GM18520 (cell line): ENCODE measurements around the gene USP6NL.
"Not testable (repeated sequence)": the region's sequence is repeated elsewhere in the genome, so short reads cannot be mapped to it uniquely, and the experiment has no call there.

Experiments
- ATAC-seq: cut with Tn5 transposase; IDR thresholded peaks from one replicate; pipeline ENCODE4 v1.9.1; 2021; ENCODE audit not compliant: unreplicated experiment

USP6NL gene

DNA sequence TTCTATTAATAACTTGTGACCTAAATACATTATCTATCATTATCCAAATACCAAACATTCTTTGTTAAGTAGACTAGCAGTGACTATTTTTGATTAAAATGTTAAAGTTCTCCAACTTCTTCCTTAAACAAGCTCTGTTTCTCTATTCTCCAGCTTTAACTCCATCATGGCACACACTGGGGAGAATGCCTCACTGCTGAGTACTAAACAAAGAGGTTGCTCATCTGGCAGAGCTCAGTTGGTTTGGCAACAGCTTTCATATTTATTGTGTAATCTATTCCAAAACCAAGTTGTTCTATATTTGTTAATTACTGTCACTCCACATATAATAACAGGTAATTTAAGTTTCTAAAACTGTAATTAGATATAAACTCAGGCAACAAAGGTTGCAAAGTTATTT is 89.6 kb downstream of the USP6NL start:
- ATAC-seq: no peak

DNA sequence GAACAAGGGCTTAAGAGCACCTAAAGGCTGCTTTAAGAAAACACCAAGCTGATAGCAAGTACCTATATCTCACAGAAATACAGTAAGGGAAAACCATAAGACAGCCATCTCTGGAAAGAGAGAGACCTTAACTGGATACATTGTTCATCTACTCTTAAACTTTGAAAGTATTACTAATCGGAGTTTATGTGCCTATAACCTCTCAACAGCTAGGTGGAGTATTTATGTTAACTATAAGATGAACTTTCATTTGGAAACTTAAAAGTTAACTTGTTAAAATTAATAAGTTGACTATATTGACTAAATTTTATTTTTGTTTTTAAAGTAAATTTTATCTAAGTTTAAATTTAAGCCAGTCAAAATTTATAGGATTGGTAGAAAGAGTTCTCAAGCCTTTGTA is 90.6 kb downstream of the USP6NL start:
- no peak for ATAC-seq

DNA sequence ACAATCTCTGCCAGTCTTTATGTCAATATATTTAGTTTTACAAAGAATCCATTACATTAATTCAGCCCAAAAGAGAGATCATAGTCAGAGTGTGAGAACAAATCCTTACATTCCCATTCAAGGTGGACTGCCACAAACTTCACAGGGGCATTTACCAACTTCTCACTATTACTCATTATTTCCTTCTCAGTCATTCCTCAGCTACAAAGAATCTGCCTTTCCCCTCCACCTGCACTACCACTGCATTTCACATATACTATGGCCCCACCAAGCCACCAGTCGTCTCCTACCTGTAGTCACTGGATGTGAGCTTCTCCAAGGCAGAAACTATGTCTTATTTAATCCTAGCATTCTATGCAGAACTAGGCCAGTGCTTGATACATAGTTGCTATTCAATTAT is 94.3 kb downstream of the USP6NL start:
- ATAC-seq: peak; percentile 29

DNA sequence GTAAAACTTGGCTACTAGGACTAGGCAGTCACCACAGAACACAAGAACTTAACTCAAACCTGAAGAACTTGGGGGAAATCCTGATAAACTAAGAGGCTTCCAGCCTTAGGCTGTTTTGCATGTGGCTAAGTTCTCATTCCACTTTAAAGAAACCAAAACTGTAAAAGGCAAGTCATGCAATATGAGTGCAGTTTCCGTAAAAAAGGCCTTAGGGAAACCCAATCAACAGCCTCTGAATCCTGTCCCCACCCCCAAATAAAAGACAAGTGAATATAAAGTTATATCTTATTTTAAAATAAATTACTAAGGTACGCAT is 95.1 kb downstream of the USP6NL start:
- peak; percentile 66 for ATAC-seq

DNA sequence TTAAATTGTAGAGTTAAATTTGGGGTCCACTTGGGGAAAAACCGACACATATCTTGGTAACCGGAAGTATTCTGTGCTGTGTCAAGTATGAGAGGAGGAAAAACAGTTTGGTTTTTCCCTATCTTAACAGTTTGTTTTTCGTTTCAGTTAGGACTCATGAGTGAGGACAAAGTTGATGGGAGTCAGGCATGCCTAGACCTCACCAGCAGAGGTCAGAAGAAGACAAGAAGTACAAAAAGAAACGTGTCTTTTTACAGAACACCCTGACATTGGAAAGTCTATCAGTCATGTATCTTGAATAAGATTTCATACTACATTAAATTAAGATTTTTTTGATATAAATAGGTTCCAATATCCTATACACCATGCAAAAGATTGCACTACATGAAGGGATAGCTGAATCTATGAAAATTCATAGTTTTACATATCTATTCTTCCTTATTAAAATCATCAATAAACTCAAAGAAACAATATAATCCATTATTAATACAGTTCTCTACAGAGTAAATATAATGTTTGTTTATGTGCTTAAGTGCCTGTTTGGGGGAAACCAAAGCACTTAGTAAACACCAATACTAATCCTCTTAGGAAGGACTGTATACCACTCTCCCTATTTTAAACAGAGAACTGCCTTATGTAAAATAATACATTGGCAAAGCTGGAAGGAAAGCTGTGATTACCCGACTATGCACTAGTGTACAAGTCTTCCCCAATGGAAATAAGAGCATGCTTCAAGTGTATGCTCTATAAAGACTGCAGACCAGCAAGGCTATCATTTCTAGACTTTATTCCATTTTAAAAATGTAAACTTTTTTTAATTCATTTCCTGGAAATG is 95.6 kb downstream of the USP6NL start:
- ATAC-seq: peak; percentile 40

DNA sequence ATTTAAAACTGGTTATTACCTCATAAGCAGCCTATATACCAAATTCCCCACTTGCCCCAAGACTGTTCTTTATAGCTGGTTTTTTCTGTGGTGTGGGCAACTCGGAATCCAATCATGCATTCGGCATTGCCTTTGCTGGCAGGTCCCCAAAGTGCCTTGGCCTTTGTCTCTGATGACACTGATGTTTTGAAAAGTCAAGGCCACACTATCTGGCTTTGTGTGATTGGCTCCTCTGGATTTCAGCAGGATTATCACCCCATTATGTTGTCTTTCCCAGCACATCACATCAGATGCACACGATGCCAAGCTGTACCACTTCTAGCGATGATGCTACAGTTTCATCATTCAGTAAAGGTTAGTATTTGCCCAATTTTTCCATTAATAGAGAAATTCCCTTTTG is 97.7 kb downstream of the USP6NL start:
- no peak for ATAC-seq

DNA sequence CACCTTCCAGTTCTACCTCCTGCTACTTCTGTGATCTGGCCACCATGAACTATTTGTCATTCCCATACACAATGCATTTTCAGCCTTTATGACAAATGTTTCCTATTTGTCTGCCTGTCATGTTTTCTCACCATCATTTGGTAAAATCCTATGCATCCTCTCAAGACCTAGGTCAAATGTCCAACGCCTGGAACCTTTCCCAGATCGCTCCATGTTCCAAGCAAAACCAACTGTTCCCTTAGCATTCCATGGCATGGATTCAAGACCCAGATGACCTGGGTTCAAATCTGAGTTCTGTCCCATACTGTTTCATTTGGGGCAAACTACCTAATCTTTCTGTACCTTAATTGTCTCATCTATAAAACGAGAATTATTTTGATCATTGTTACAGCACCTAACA is 98.9 kb downstream of the USP6NL start:
- no peak for ATAC-seq

DNA sequence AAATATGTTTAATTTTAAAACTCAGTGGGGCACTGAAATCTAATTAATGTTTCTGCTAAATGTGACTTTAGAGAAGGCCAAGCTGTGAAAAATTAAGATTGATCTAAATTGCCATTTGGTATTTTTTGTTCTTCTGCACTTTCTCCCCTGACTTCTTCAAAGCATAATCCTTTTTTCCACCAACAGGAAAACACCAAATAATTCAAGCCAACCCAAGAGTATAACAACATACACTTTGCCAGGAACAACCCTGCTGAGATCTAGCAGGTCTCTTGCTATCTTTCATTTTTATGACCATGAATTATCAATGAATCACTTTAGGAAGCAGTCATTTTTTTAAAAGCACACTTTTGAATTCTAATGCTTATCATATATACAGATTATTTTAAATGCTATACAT is 100.1 kb downstream of the USP6NL start:
- no peak for ATAC-seq

DNA sequence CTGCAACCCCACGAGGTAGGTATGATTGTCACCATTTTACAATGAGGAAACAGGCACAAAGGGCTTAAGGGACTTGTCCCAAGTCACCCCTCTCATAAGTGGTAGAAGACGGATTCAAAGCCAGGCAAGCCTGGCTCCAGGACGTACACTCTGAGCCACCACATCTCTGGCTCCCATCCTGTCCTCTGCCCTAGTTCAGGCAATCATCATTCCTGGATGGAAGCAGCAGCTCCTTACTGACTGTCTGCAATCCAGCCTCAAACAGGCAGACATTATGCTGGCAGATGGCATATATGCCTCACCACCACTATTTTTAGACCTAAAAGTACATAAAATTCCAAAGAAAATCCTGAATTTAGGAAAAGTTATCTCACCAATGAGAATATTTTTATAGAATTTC is 100.7 kb downstream of the USP6NL start:
- no peak for ATAC-seq

DNA sequence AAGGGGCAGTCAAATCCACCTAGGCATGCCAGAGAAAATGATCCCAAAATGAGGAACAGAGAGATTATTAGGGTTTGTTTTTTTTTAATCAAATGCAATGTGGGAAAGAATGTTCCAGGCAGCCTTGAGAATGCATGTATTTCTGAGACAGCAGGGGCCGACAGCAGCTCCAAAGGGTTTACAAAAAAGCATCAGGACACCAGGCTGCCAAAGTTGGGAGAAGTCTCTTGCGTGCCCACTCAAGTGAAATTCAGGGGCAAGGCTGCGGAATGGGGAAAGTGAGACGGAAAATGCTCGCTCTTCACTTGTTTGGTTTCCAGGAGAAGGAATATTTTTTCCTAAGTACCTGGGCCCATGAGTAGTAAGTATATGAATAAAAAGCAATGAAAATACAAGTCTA is 101.2 kb downstream of the USP6NL start:
- no peak for ATAC-seq

DNA sequence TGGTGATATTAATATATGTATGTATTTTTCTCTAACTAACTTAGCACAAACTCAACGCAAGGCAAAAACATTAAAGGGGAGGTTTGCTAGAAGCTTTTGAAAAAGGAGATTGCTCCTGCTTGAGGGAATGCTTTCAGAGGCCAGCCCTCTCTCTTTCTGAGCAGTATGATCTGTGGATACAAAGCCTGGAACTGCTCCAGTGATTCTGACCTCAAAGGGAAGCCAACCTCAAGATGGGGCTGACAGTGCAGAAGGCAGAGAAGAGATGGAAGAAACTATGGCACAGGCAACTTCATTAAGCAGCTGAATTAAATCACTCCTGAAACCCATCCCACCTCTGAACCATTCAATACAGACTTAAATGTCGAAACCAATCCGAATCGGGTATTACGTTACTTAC is 102.4 kb downstream of the USP6NL start:
- no peak for ATAC-seq

DNA sequence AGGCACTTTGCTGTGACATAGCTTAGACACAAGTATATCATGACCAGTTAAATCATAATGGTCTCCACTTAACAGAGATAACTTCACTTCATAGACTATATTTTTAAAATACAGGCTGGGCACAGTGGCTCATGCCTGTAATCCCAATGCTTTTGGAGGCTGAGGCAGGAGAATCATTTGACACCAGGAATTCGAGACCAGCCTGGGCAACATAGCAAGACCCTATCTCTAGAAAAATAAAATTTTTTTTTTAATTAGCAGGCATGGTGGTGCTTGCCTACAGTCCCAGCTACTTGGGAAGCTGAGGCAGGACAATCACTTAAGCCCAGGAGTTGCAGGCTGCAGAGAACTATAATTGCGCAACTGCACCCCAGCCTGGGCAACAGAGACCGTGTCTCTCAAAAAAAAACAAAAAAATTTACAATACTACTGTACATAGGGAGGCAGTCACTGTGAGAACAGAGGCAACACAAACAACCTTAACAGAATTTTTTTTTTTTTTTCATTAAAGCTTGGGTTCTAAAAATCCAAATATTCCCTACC is 105.1 kb downstream of the USP6NL start:
- ATAC-seq: no peak

DNA sequence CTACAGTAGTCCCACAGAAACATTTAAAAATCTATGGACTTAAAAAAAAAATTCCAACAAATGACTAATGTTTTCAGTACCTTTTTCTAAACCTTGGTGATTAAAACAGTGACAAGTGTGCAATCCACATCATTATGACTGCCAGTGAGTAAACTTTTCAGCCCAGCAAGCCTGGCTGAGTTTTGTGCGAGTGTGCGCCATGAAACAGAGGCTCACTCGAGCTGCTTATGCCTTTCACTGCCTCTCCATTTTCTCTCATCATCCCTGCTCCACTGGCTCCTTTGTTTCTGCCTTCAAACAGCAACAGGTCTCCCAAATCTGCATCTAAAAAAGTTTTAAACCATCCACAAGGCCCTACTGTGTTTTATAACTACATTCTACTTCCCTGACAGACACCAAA is 105.8 kb downstream of the USP6NL start:
- no peak for ATAC-seq

DNA sequence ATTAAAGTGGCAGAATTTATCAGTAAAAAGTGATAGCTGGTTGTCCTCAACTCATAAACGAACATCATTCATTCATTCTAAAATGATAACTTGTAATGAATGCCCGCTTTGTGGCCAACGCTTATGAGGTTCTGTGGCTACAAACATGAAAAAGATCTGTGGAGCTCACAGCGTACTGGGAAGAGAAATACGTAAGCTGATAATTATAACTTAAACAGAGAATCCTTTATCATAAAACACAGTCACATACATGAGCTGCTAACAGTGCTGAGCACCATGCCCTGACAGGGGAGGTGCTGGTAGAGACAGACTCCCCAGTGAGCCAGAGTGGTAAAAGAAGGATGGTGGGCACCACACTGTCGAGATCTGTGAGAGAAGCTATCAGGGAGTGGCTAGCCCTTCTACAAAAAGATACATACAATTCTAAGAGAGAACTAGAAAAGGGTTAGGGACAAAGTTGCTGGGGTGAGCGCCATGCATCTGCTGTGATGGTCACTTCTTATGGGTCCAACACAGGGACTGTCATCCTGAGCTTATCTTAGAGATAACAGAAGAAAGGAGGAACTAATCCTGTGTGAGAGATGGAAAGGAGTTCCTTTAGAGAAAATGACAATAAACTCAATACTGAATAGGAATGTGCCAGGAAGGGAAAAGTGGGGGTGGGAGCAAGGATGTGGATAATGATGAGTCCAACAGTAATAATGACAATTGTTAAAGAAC is 106.7 kb downstream of the USP6NL start:
- ATAC-seq: no peak

DNA sequence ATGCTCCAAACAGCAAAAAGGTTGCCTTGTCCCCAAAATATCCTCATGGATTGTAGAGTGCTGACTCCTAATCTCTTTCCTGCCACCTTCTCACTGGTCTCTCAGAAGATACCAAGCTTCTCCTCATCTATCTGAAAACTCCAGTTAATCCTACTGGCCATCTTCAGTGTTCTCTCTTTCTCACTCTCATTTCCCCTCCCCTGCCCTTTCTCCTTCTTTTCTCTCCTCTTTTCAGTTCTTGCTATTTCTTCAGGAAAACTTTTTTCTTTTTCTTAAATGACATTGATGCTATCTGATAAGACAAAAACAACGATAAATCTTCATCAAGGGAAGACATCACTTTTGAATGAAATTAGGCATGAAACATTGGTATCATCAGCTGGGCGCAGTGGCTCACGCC is 109.8 kb downstream of the USP6NL start:
- no peak for ATAC-seq

DNA sequence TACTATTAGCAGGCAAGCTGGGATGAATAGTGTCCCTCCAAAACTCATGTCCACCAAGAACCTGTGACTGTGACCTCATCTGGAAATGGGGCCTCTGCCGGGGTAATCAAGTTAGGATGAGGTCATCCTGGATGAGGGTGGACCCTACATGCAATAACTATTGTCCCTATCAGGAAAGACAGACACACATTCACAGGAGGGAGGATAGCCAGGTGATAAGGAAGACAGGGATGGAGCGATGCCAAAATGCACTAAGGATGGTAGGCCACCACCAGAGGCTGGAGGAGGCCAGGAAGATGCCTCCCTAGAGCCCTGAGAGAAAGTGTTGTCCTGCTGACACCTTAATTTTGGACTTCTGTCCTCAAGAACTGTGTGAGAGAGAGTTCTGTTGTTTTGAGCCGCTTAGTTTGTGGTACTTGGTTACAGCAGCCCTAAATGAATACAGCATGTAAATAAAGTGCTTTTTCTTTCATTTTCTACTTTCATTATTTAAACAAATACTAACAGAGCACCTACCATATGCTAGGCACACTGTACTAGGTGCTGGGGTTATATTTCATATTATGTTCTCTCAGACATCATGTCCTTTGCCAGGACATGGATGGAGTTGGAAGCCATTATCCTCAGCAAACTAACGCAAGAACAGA is 111.9 kb downstream of the USP6NL start:
- peak; percentile 73 for ATAC-seq

DNA sequence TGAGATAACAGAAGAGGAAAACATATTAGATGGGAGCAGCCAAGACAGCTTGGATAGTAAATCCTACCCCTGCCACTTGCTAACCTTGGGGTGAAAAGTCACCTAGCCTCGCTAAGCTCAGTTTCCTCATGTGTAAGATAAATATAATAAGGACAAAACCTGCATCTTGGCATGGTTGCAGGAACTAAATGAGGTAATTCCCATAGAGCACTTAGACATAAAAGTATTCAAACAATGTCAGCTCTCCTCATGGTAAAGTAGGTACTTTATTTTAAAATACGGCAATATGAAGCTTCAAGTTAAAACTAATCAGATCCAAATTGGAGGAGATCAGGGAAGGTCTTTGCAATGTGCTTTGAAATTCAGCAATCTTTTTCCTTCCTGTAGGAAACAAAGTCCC is 113.1 kb downstream of the USP6NL start:
- ATAC-seq: no peak

DNA sequence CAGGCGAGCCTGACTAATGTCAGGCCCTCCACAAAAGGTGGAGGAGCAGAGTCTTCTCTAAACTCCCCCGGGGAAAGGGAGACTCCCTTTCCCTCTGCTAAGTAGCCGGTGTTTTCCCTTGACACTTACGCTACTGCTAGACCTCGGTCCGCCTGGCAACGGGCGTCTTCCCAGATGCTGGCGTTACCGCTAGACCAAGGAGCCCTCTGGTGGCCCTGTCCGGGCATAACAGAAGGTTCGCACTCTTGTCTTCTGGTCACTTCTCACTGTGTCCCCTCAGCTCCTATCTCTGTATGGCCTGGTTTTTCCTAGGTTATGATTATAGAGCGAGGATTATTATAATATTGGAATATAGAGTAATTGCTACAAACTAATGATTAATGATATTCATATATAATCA is 116.5 kb downstream of the USP6NL start:
- ATAC-seq: not testable (repeated sequence)

DNA sequence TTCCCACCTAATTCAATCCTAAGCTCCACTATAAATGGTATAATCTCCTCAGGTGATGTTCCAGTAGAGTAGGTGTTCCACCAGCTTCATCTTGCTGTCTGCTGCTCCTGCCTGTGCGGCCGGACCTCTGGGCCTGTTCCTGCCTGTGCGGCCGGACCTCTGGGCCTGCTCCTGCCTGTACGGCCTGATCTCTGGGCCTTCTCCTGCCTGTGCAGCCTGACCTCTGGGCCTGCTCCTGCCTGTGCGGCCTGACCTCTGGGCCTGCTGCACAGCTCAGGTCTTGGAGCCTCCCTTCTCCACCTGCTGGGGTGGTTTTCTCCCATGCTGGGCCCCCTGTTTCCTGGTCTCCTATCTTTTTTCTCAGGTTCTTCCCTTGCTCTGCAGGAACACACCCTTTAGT is 117.8 kb downstream of the USP6NL start:
- ATAC-seq: no peak

DNA sequence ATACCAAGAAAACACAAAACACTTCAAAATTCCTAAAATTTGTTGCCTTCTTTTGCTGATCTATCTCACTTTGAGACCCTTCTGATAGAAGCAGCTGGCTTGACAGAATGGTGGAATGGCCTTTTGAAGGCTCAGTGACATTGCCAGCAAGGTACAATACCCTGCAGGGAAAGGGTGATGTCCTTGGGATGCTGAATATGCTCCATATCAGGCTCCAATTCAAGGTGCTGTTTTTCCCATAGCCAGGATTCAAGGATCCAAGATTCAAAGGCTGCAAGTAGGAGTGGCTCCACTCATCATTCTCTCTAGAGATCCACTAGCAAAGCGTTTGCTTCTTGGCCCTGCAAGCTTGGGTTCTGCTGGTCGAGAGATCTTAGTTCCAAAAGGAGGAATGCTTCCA is 120.4 kb downstream of the USP6NL start:
- ATAC-seq: no peak

DNA sequence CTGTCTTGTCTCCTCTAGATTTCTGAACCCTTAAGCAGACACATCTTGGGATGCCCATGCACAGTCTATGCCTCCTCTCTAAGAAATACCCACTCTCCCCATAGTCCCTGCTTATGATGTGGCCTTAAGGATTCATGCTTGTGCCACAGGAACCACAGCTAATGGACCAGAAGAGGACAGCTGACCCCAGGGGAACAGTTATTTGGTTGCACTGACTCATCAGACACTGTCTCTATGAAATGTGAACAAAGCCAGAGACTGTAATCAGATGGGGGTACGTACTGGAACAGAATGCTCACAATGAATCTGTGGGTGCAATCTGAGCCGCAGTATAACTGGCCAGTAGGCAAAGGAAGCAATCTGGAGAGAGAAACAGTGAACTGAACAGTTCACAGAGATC is 121.9 kb downstream of the USP6NL start:
- no peak for ATAC-seq

DNA sequence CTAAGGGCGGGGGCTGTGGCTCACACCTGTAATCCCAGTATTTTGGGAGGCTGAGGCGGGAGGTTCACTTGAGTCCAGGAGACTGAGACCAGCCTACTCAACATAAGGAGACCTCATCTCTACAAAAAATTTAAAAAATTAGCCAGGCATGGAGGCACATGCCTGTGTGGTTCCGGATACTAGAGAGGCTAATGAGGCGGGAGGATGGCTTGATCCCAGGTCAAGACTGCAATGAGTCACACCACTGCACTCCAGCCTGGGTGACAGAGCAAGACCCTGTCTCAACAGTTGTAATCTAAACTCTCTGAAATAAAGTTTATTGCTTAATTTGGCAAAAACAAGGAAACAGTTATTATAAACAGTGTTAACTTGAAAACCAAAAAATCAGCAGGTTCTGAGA is 123.3 kb downstream of the USP6NL start:
- no peak for ATAC-seq
